Activated CD8-positive, alpha-beta T cell treated with anti-CD3 and anti-CD28 coated beads, Interleukin-2, amount 10 ng/mL, durations not matched to agents 7 days and 5 days (primary cell): ENCODE data around the gene DYNC2LI1. TPM values are rescaled to one million over a fixed set of nuclear protein-coding genes. Genes with fewer than 3 reads are reported as not detected.
A peak's percentile ranks its signal among the peaks of the same experiment; 100 is the strongest.

Experiments
- ATAC-seq: fragments of 150-1000 bp; cut with Tn5 transposase; one replicate; pipeline ENCODE4 v1.10.0; 2021; ENCODE audit warnings: moderate library complexity
- CTCF ChIA-PET: fragments of 350-600 bp; sonication (Branson Sonifier 250); formaldehyde crosslinking; loops from one replicate; lab custom pipeline; 2021; ENCODE audit warnings: antibody characterized with exemption; lab: Charles Lee
- POLR2A ChIA-PET: fragments of 350-600 bp; sonication (Branson Sonifier 250); formaldehyde crosslinking; loops from one replicate; lab custom pipeline; 2021; ENCODE audit warnings: antibody characterized with exemption; lab: Charles Lee
- DNase-seq: peaks from one replicate; pipeline ENCODE4 v3.0.0-alpha.2; 2020
- H3K27ac Mint-ChIP-seq: one replicate; pipeline ENCODE4 v1.8.0; 2021; ENCODE audit warnings: mild to moderate bottlenecking, mixed read lengths
- H3K27me3 Mint-ChIP-seq: one replicate; pipeline ENCODE4 v1.8.0; 2021; ENCODE audit warnings: low read depth, mixed read lengths
- H3K36me3 Mint-ChIP-seq: one replicate; pipeline ENCODE4 v1.8.0; 2021; ENCODE audit warnings: low read depth, mixed read lengths
- H3K4me1 Mint-ChIP-seq: one replicate; pipeline ENCODE4 v1.8.0; 2021; ENCODE audit warnings: low read depth, mixed read lengths
- H3K4me3 Mint-ChIP-seq: one replicate; pipeline ENCODE4 v1.8.0; 2021; ENCODE audit warnings: mild to moderate bottlenecking, mixed read lengths
- H3K9me3 Mint-ChIP-seq: one replicate; pipeline ENCODE4 v1.8.0; 2022; ENCODE audit warnings: mixed read lengths; ENCODE audit not compliant: insufficient read depth
- total RNA-seq, 2 experiments: library from RNA; stranded (reverse); gene quantifications; one replicate each; pipeline ENCODE4 v1.2.3, GENCODE V29; 2021

The DYNC2LI1 gene
- total RNA-seq, 2 experiments from 2014 or later = 2.8 to 3.2 TPM

GRCh38 chr2:43839776-43840564 lies 66.1 kb downstream of the DYNC2LI1 start:
- POLR2A ChIA-PET = no interaction called here
- Mint-ChIP-seq H3K4me3 (no peak overlapping the region), H3K36me3 (no peaks in the 10 kb centered on the region), H3K9me3 (no peaks in the 10 kb centered on the region), H3K4me1 (no peaks in the 10 kb centered on the region), H3K27ac (no peak overlapping the region), H3K27me3 (peaks cover 9% of the 10 kb centered on the region)
- ATAC-seq (no peak), DNase-seq (peak; percentile 14)
- CTCF ChIA-PET = no interaction called here

GRCh38 chr2:43840965-43841364 lies 67.1 kb downstream of the DYNC2LI1 start:
- peaks cover 3% of the 10 kb centered on the region for H3K27me3 Mint-ChIP-seq
- DNase-seq (no peak), ATAC-seq (no peak)
- no peak overlapping the region for H3K27ac Mint-ChIP-seq
- ChIA-PET CTCF (no interaction called here), POLR2A (no interaction called here)
- no peaks in the 10 kb centered on the region for H3K4me1 Mint-ChIP-seq
- no peaks in the 10 kb centered on the region for H3K9me3 Mint-ChIP-seq
- no peaks in the 10 kb centered on the region for H3K36me3 Mint-ChIP-seq
- H3K4me3 Mint-ChIP-seq = no peak overlapping the region

- ChIA-PET CTCF (interaction anchor here (0.7 kb wide), 1 partner anchor 102 kb away, joined by 4 read pairs; no protein-coding TSS in a partner anchor), POLR2A (interaction anchor here (0.6 kb wide), 1 partner anchor 47 kb away, joined by 3 read pairs; no protein-coding TSS in a partner anchor)
- Mint-ChIP-seq H3K4me1 (no peaks in the 10 kb centered on the region), H3K36me3 (no peaks in the 10 kb centered on the region), H3K27me3 (peaks cover 3% of the 10 kb centered on the region), H3K27ac (no peak overlapping the region), H3K4me3 (no peak overlapping the region), H3K9me3 (no peaks in the 10 kb centered on the region)
- ATAC-seq (no peak), DNase-seq (peak; percentile 7)
Measured at GRCh38 chr2:43841949-43842865, 68.4 kb downstream of the DYNC2LI1 start.

GRCh38 chr2:43842866-43843226 lies 69.0 kb downstream of the DYNC2LI1 start:
- H3K4me1 Mint-ChIP-seq = no peaks in the 10 kb centered on the region
- no peaks in the 10 kb centered on the region for H3K9me3 Mint-ChIP-seq
- H3K36me3 Mint-ChIP-seq = no peaks in the 10 kb centered on the region
- no peak for DNase-seq
- CTCF ChIA-PET = no interaction called here
- no peak for ATAC-seq
- no peak overlapping the region for H3K27ac Mint-ChIP-seq
- POLR2A ChIA-PET = no interaction called here
- peaks cover 3% of the 10 kb centered on the region for H3K27me3 Mint-ChIP-seq
- H3K4me3 Mint-ChIP-seq = no peak overlapping the region

GRCh38 chr2:43845181-43845580 lies 71.3 kb downstream of the DYNC2LI1 start:
- H3K9me3 Mint-ChIP-seq = no peaks in the 10 kb centered on the region
- no peaks in the 10 kb centered on the region for H3K4me1 Mint-ChIP-seq
- ATAC-seq (no peak), DNase-seq (no peak)
- ChIA-PET CTCF (no interaction called here), POLR2A (no interaction called here)
- no peaks in the 10 kb centered on the region for H3K36me3 Mint-ChIP-seq
- no peak overlapping the region for H3K27ac Mint-ChIP-seq
- no peak overlapping the region for H3K4me3 Mint-ChIP-seq
- peaks cover 3% of the 10 kb centered on the region for H3K27me3 Mint-ChIP-seq

GRCh38 chr2:43846140-43846793 lies 72.4 kb downstream of the DYNC2LI1 start:
- Mint-ChIP-seq H3K4me3 (no peak overlapping the region), H3K27ac (no peak overlapping the region), H3K9me3 (no peaks in the 10 kb centered on the region), H3K4me1 (no peaks in the 10 kb centered on the region), H3K36me3 (no peaks in the 10 kb centered on the region), H3K27me3 (peaks cover 3% of the 10 kb centered on the region)
- ChIA-PET CTCF (interaction anchor here (0.8 kb wide), 1 partner anchor 8 kb away, joined by 3 read pairs; no protein-coding TSS in a partner anchor), POLR2A (no interaction called here)
- ATAC-seq = no peak
- no peak for DNase-seq

GRCh38 chr2:43848214-43848613 lies 74.4 kb downstream of the DYNC2LI1 start:
- H3K36me3 Mint-ChIP-seq = no peaks in the 10 kb centered on the region
- no peak overlapping the region for H3K4me3 Mint-ChIP-seq

GRCh38 chr2:43851011-43851980 lies 77.5 kb downstream of the DYNC2LI1 start:
- Mint-ChIP-seq H3K4me1 (no peaks in the 10 kb centered on the region), H3K4me3 (no peak overlapping the region), H3K27me3 (peaks cover 2% of the 10 kb centered on the region), H3K36me3 (no peaks in the 10 kb centered on the region), H3K9me3 (no peaks in the 10 kb centered on the region), H3K27ac (no peak overlapping the region)
- CTCF ChIA-PET = no interaction called here
- no peak for DNase-seq
- no peak for ATAC-seq
- POLR2A ChIA-PET = no interaction called here

More at GRCh38 chr2:43848214-43848613, 74.4 kb downstream of the DYNC2LI1 start:
- DNase-seq (peak; percentile 4), ATAC-seq (no peak)
- POLR2A ChIA-PET = no interaction called here
- Mint-ChIP-seq H3K27me3 (peaks cover 3% of the 10 kb centered on the region), H3K27ac (no peak overlapping the region), H3K4me1 (no peaks in the 10 kb centered on the region), H3K9me3 (no peaks in the 10 kb centered on the region)
- CTCF ChIA-PET = no interaction called here

- Mint-ChIP-seq H3K36me3 (no peaks in the 10 kb centered on the region), H3K4me1 (no peaks in the 10 kb centered on the region), H3K9me3 (no peaks in the 10 kb centered on the region), H3K4me3 (no peak overlapping the region), H3K27ac (no peak overlapping the region), H3K27me3 (peaks cover 3% of the 10 kb centered on the region)
- ATAC-seq (no peak), DNase-seq (no peak)
- CTCF ChIA-PET = no interaction called here
- POLR2A ChIA-PET = no interaction called here
Measured at GRCh38 chr2:43852196-43852730, 78.4 kb downstream of the DYNC2LI1 start.

- Mint-ChIP-seq H3K36me3 (no peaks in the 10 kb centered on the region), H3K4me3 (no peak overlapping the region), H3K27me3 (peaks cover 12% of the 10 kb centered on the region), H3K9me3 (no peaks in the 10 kb centered on the region), H3K4me1 (no peaks in the 10 kb centered on the region), H3K27ac (no peak overlapping the region)
- DNase-seq (no peak), ATAC-seq (no peak)
- POLR2A ChIA-PET = interaction anchor here (0.6 kb wide), 1 partner anchor 48 kb away, joined by 3 read pairs; no protein-coding TSS in a partner anchor
- CTCF ChIA-PET = interaction anchor here (1.4 kb wide), 1 partner anchor 7 kb away, joined by 3 read pairs; no protein-coding TSS in a partner anchor
Measured at GRCh38 chr2:43853141-43854081, 79.6 kb downstream of the DYNC2LI1 start.
